Epithelial cell of esophagus (primary cell): ENCODE data around the gene NT5C3B.

Source experiments
- DNase-seq: peaks from one replicate; pipeline ENCODE4 v3.0.0; 2010; ENCODE audit warnings: low read depth
- H3K4me3 ChIP-seq: 2 replicates; pipeline ENCODE4 v1.5.1; 2011; ENCODE audit warnings: mild to moderate bottlenecking, low read length, control low read depth
- TF ChIP-seq, protein P1 (sequence below): IDR thresholded peaks from 2 replicates; pipeline ENCODE4 v1.5.1; 2011; ENCODE audit warnings: low read depth, mild to moderate bottlenecking, low read length, control low read depth, inconsistent platforms; ENCODE audit not compliant: insufficient read depth; ENCODE audit errors: missing control alignments

NT5C3B gene

DNA sequence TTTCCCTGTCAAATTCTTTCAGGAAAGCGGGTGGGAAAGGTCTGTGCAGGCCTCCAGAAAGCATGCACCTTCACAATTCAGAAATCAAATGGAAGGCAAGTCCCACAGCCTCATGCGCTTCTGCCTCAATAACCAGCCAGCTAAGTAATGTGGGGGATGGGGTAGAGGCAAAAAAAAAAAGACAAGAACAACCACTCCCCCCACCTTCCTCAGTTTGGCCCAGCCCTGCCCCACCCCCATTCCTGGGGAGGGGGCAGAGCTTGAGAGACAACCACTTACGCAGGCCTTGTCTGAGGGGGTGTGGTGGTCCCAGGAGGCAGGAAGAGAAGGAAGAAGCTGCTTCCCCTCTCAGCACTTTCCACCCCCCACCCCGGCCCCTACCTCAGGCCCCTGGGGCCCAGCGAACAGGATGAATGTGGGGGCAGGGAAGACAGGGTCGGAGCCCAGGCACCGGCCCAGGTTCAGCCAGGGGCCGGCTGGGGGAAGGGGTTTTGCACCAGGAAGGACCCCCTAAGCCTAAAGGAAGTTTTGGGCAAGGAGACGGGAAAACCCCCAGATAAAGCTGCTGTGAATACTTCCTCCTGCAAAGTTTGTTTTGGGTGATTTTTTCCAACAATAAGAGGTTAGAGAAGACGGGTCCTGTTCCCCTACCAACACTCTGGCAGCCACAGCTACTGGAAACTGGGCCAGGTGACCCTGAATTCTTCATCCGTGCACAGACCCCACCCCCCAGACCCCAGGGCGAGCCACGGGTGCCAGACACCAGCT, 50.8 kb downstream of the NT5C3B start:
- peak overlapping the region; percentile 98 for H3K4me3 ChIP-seq
- DNase-seq: peak; percentile 69
- TF ChIP-seq, protein P1, sequence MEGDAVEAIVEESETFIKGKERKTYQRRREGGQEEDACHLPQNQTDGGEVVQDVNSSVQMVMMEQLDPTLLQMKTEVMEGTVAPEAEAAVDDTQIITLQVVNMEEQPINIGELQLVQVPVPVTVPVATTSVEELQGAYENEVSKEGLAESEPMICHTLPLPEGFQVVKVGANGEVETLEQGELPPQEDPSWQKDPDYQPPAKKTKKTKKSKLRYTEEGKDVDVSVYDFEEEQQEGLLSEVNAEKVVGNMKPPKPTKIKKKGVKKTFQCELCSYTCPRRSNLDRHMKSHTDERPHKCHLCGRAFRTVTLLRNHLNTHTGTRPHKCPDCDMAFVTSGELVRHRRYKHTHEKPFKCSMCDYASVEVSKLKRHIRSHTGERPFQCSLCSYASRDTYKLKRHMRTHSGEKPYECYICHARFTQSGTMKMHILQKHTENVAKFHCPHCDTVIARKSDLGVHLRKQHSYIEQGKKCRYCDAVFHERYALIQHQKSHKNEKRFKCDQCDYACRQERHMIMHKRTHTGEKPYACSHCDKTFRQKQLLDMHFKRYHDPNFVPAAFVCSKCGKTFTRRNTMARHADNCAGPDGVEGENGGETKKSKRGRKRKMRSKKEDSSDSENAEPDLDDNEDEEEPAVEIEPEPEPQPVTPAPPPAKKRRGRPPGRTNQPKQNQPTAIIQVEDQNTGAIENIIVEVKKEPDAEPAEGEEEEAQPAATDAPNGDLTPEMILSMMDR: no peak

DNA sequence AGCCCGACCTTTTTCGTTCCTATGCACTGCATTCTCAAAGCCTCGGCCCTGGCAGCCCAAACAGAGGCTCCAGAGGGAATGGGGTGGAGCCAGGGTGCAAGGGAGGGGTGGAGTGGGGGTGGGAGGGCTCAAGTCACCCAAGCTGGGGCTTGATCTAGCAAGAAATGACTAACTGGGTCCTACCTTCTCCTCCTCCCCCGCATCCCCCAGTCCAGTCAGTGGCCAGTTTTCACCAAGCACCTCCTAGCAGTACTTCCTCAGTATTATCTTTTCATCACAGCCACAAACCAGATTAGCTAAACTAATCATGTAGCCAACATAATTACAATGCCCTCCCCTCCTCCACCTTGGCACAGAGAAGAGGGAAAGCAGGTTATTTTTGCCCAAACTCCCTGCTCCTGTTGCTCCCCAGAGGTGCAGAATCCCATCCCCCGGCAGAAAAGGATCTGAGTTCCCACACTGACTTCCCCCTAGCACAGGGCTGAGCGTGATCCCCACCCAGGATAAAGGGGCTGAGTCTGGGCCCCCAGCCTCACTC, 51.8 kb downstream of the NT5C3B start:
- peak; percentile 94 for DNase-seq
- TF ChIP-seq, protein P1: no peak
- H3K4me3 ChIP-seq: peak overlapping the region; percentile 98

- TF ChIP-seq, protein P1: no peak
- no peak for DNase-seq
- H3K4me3 ChIP-seq: peak overlapping the region; percentile 98
Observed at GRCh38 chr17:41782142-41782541, 53.9 kb downstream of the NT5C3B start.

GRCh38 chr17:41781404-41782110, 54.5 kb downstream of the NT5C3B start:
- peak overlapping the region; percentile 98 for H3K4me3 ChIP-seq
- TF ChIP-seq, protein P1: no peak

GRCh38 chr17:41779954-41780353, 56.1 kb downstream of the NT5C3B start:
- peak overlapping the region; percentile 8 for H3K4me3 ChIP-seq
- TF ChIP-seq, protein P1: no peak
- DNase-seq: no peak

More at GRCh38 chr17:41781404-41782110, 54.5 kb downstream of the NT5C3B start:
- no peak for DNase-seq

- DNase-seq: peak; percentile 47
- H3K4me3 ChIP-seq: no peak overlapping the region
- TF ChIP-seq, protein P1: no peak
Observed at GRCh38 chr17:41777574-41778188, 58.4 kb downstream of the NT5C3B start.
